PC-9 (cell line): ENCODE data around the gene GOLGA6L10. TPM values are rescaled to one million over a fixed set of nuclear protein-coding genes. Genes with fewer than 3 reads are reported as not detected.
"Not testable (repeated sequence)": the region's sequence is repeated elsewhere in the genome, so short reads cannot be mapped to it uniquely, and the experiment has no call there.

ENCODE experiments used
- BruUV-seq: library from RNA; stranded (reverse); fragments of 400-500 nt; replicated peaks from 2 replicates; lab custom pipeline; 2021; lab: Mats Ljungman, UMichigan
- CTCF ChIA-PET: fragments of 300-600 bp; sonication (Branson Sonifier 250); formaldehyde crosslinking; loops from one replicate; lab custom pipeline; 2022; ENCODE audit warnings: antibody characterized with exemption; lab: Charles Lee
- POLR2A ChIA-PET: fragments of 300-600 bp; sonication (Branson Sonifier 250); formaldehyde crosslinking; loops from one replicate; lab custom pipeline; 2022; ENCODE audit warnings: antibody characterized with exemption; ENCODE audit not compliant: unreplicated experiment; lab: Charles Lee
- DNase-seq, 2 experiments: peaks; one replicate each; pipeline versions ENCODE4 v3.0.0 to v3.0.0-alpha.2; 2015 to 2022; ENCODE audit warnings: mixed read lengths in 1 of 2
- H2AFZ ChIP-seq: fragments of 200-600 bp; sonication (generic); 2 replicates; pipeline ENCODE4 v1.8.1; 2017; ENCODE audit warnings: antibody characterized with exemption
- H3F3A ChIP-seq: fragments of 200-600 bp; sonication (generic); 2 replicates; pipeline ENCODE4 v1.8.1; 2017; ENCODE audit warnings: antibody characterized with exemption, mild to moderate bottlenecking, low read depth; ENCODE audit not compliant: insufficient read depth
- H3K27ac ChIP-seq: fragments of 200-600 bp; sonication (generic); 2 replicates; pipeline ENCODE4 v1.6.1; 2016; ENCODE audit warnings: mixed run types
- H3K27me3 ChIP-seq: fragments of 200-600 bp; sonication (generic); 2 replicates; pipeline ENCODE4 v1.6.1; 2016; ENCODE audit warnings: low read depth, mixed run types; ENCODE audit not compliant: insufficient read depth
- H3K36me3 ChIP-seq: fragments of 200-600 bp; sonication (generic); 2 replicates; pipeline ENCODE4 v1.6.1; 2016; ENCODE audit warnings: low read depth, mixed run types
- H3K4me1 ChIP-seq: fragments of 200-600 bp; sonication (generic); replicated peaks from 2 replicates; pipeline ENCODE4 v1.6.1; 2016; ENCODE audit warnings: mixed run types; ENCODE audit not compliant: insufficient read depth
- H3K4me2 ChIP-seq: fragments of 200-600 bp; sonication (generic); 2 replicates; pipeline ENCODE4 v1.6.1; 2017; ENCODE audit warnings: mixed run types
- H3K4me3 ChIP-seq: fragments of 200-600 bp; sonication (generic); 2 replicates; pipeline ENCODE4 v1.6.1; 2016; ENCODE audit warnings: mixed run types
- H3K79me2 ChIP-seq: fragments of 200-600 bp; sonication (generic); 2 replicates; pipeline ENCODE4 v1.6.1; 2017; ENCODE audit warnings: low read depth, mixed run types
- H3K9me2 ChIP-seq: fragments of 200-600 bp; sonication (generic); 2 replicates; pipeline ENCODE4 v1.8.1; 2017; ENCODE audit warnings: mild to moderate bottlenecking; ENCODE audit not compliant: insufficient read depth
- H3K9me3 ChIP-seq: fragments of 200-600 bp; sonication (generic); 2 replicates; pipeline ENCODE4 v1.8.1; 2016; ENCODE audit warnings: low read depth; ENCODE audit not compliant: insufficient read depth
- H4K20me1 ChIP-seq: fragments of 200-600 bp; sonication (generic); 2 replicates; pipeline ENCODE4 v1.8.1; 2017; ENCODE audit not compliant: insufficient read depth
- intact Hi-C: fragments of 100-400 bp; cut with micrococcal nuclease; formaldehyde crosslinking; loops from one replicate; pipeline ENCODE4 v1.10.0; 2022; ENCODE audit not compliant: unreplicated experiment
- total RNA-seq: library from RNA; stranded (reverse); gene quantifications from 2 replicates; pipeline ENCODE4 v1.2.3, GENCODE V29; 2021

GOLGA6L10 gene
- total RNA-seq, 1 experiment from 2014 or later: 2.2 TPM

DNA sequence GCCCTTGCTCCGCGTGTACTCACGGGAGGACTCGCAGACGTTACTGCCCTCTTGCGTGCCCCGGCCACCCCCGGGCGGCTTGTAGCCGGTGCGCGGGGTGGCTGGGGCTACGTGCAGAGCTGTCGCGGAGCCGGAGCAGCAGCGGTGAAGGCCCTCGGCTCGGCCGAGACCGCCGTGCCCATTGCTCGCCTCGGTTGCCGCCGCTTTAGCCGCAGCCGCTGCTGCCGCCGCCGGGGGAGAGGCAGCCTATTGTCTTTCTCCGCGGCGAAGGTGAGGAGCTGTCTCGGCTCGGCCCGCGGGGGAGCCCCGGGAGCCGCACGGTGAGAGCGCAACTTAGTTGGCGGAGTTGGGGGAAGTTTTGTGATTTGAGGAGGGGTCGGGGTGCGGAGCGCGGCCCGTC lies 5.8 kb upstream of the GOLGA6L10 start:
- H4K20me1 ChIP-seq, intact Hi-C loops, H3K36me3 ChIP-seq, BruUV-seq, H3K9me2 ChIP-seq, H3K4me2 ChIP-seq, H3F3A ChIP-seq, H3K4me3 ChIP-seq, H2AFZ ChIP-seq, H3K79me2 ChIP-seq, POLR2A ChIA-PET, H3K4me1 ChIP-seq, H3K9me3 ChIP-seq, H3K27me3 ChIP-seq, H3K27ac ChIP-seq, CTCF ChIA-PET: not testable (repeated sequence)
- DNase-seq: peak in 1 of 2 experiments; percentile 31

DNA sequence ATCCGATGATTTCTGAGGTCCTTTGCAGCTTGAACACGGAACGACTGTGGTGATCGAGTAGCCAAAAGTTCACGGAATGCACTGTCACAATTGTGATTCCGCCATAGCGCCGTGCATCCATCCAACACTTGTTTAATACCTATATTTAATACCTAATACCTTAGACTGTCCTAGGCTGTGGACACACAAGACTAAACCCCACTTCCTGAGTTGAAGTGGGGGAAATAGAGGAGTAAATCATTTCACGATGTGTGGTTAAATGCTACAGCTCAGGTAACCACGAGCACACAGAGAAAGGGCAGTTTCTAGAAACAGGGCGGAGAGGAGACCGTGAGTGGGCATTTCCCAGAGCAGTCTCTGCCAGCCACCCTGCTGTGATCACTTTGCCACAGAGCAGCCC lies 5.3 kb upstream of the GOLGA6L10 start:
- intact Hi-C loops, H2AFZ ChIP-seq: not testable (repeated sequence)
- H3K4me3 ChIP-seq: peak overlapping the region; percentile 57

DNA sequence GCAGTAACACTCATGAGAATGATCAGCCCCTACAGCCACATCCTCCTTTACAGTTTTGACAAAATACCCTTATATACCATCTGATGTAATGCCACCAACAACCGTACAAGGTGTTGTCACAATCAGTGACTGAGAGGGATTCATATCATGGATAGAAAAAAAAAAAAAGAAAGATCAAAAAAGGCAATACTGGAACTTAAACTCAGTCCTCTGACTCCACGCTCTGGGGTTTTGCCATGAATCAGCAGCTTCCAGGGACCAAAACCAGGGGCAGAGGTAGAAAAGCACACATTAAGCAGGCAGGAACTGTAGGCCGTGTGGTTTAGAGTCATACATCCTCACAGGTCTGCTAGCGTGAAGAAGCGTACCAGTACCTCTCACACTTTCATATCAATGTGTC lies 1.6 kb downstream of the GOLGA6L10 start:
- BruUV-seq, H3K9me2 ChIP-seq, H3K4me3 ChIP-seq, H4K20me1 ChIP-seq, H3K4me2 ChIP-seq, CTCF ChIA-PET, DNase-seq, POLR2A ChIA-PET, H3K27me3 ChIP-seq, H2AFZ ChIP-seq, H3K27ac ChIP-seq, H3K79me2 ChIP-seq, H3K9me3 ChIP-seq, H3F3A ChIP-seq, intact Hi-C loops, H3K4me1 ChIP-seq, H3K36me3 ChIP-seq: not testable (repeated sequence)

More for the DNA sequence above, 5.3 kb upstream of the GOLGA6L10 start:
- H4K20me1 ChIP-seq, H3F3A ChIP-seq, CTCF ChIA-PET, H3K9me3 ChIP-seq, H3K36me3 ChIP-seq, H3K9me2 ChIP-seq, BruUV-seq, POLR2A ChIA-PET, H3K79me2 ChIP-seq, H3K4me1 ChIP-seq, H3K27me3 ChIP-seq: not testable (repeated sequence)
- peak in 1 of 2 experiments; percentile 6 for DNase-seq
- peak overlapping the region; percentile 71 for H3K27ac ChIP-seq
- peak overlapping the region; percentile 83 for H3K4me2 ChIP-seq

DNA sequence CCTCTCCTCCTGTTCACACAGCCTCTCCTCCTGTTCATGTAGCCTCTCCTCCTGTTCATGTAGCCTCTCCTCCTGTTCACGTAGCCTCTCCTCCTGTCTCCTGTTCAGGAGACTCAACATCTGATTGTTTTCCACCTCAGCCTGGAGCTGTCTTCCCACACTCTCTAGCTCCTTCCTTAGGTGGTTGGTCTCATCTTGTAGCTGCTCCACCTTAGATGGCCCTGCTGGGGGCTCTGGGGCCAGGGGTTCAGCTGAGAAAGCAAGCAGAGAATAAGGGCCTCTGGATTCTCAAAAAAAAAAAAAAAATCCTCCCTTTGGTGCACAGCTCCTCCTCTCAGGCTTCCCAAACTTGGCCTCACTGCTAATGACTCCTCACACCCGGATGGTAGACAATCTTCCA lies 4.1 kb downstream of the GOLGA6L10 start:
- H3K27me3 ChIP-seq, intact Hi-C loops, H3K27ac ChIP-seq, CTCF ChIA-PET, POLR2A ChIA-PET, H4K20me1 ChIP-seq, H3F3A ChIP-seq, BruUV-seq, H3K4me3 ChIP-seq, H3K4me1 ChIP-seq, DNase-seq, H2AFZ ChIP-seq, H3K79me2 ChIP-seq, H3K9me3 ChIP-seq, H3K4me2 ChIP-seq, H3K9me2 ChIP-seq, H3K36me3 ChIP-seq: not testable (repeated sequence)

DNA sequence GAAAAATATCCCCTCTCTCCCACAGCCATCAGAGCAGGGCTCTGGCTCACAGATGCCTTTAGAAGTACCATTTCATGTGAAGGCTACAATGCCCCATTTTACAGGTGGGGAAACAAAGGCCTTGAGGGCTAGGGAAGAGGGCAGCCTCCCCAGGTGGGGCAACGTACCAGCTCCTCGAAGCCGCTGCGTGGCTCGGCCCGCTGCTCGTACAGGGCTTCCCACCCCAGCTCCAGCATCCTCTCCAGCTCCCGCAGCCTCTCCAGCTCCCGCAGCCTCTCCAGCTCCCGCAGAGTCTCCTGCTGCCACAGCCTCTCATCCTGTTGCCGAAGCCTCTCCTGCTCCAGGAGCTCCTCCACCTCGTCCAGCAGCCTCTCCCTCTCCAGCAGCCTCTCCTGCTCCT lies 4.9 kb downstream of the GOLGA6L10 start:
- H3K9me3 ChIP-seq, H3K36me3 ChIP-seq, DNase-seq, POLR2A ChIA-PET, H3K79me2 ChIP-seq, H3K27ac ChIP-seq, H3F3A ChIP-seq, BruUV-seq, H2AFZ ChIP-seq, CTCF ChIA-PET, H3K4me3 ChIP-seq, H4K20me1 ChIP-seq, H3K9me2 ChIP-seq, intact Hi-C loops, H3K4me2 ChIP-seq, H3K4me1 ChIP-seq, H3K27me3 ChIP-seq: not testable (repeated sequence)

DNA sequence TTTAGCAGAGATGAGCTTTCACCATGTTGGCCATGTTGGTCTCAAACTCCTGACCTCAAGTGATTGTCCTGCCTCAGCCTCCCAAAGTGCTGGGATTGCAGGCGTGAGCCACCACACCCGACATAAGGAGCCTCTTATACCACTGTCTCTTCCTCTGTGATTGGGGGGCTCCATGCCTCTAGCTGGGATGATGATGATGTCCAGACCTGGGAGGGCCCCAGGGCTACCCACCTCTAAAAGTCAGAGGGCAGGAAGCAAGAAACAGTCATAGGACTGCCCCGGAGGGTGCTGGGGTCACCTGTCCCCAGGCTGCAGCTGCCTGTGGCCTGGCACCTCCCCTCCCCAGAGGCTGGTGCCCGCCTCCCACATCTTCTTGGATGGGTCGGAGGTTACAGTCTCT lies 5.4 kb downstream of the GOLGA6L10 start:
- H3K9me2 ChIP-seq, H3K79me2 ChIP-seq, DNase-seq, H3K4me2 ChIP-seq, intact Hi-C loops, H2AFZ ChIP-seq, POLR2A ChIA-PET, CTCF ChIA-PET, H3K9me3 ChIP-seq, H3K36me3 ChIP-seq, H3F3A ChIP-seq, BruUV-seq, H3K27me3 ChIP-seq, H3K4me1 ChIP-seq, H3K27ac ChIP-seq, H4K20me1 ChIP-seq, H3K4me3 ChIP-seq: not testable (repeated sequence)
